ENCODE results near the gene DDAH2.
A peak's percentile ranks its signal among the peaks of the same experiment; 100 is the strongest.

DDAH2 gene

GRCh38 chr6:31736768-31737314 lies 7.7 kb upstream of the DDAH2 start:
- peak overlapping the region; percentile 84 for H3K27ac ChIP-seq
- H3K9ac ChIP-seq: no peak overlapping the region
- peaks cover 9% of the 10 kb centered on the region for H3K4me1 ChIP-seq
- no peaks in the 10 kb centered on the region for H3K79me2 ChIP-seq
- H3K9me3 ChIP-seq (ENCODE audit: control insufficient read depth, low read length): no peaks in the 10 kb centered on the region
- peak overlapping the region; percentile 95 for H3K4me2 ChIP-seq (ENCODE audit: low read length)
- H3K36me3 ChIP-seq (ENCODE audit: control insufficient read depth, insufficient read depth, low read length): no peaks in the 10 kb centered on the region
- TF ChIP-seq CTCF (IDR thresholded peaks at IDR 0.05): no peak
- peak overlapping the region; percentile 92 for H2AFZ ChIP-seq
- peak overlapping the region; percentile 99 for H3K4me3 ChIP-seq (ENCODE audit: low read depth, low read length)
- H3K27me3 ChIP-seq (ENCODE audit: control insufficient read depth, insufficient read depth, low read length): no peaks in the 10 kb centered on the region

DNA sequence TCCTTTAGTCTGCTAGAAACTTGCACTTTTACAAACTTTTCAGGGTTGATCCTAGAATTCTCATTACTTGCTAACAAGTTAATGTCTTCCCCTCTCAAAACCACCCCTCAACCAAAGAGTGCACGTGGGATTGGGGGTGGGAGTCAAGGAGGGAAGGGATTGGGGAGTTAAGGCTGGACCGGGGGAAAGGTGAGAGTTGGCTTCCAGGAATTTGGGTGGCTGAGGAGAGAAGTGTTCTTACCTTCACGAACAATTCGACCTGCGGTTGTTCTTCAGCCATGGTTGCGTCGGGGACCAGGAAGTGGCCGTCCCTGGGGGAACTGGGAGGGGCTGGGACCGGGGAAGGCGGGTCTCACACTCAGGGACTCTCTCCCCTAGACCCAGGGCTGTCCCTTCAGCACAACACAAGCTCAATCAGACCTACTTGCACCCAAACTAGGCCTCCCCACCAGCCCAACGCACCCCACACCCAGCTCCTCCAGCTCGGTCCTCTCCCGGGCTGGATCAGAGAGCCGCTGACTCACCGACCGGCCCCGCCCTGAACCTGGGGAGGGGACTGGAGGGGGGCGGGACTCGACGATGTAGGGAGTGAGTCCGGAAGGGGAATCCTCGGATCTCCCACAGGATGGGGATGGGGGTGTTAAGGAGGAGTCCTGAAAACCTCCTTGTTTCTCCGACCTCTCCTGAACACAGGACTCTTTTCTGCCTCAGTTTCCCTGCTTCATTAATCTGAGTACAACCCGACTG lies 7.1 kb upstream of the DDAH2 start, which contains the start of gene CLIC1:
Gene CLIC1, minus strand, starts transcription at position 510 of the 747 bp plus-strand sequence. Its CDS starts 230 bp downstream, at position 280.
- Histone ChIP-seq H3K79me2 (no peaks in the 10 kb centered on the region), H3K4me1 (peaks cover 9% of the 10 kb centered on the region), H3K4me2 (ENCODE audit: low read length) (peak within 1 kb of the TSS; percentile 95)

GRCh38 chr6:31734821-31735406 lies 5.8 kb upstream of the DDAH2 start:
- Histone ChIP-seq H2AFZ (peak overlapping the region; percentile 29), H3K4me3 (ENCODE audit: low read depth, low read length) (peak overlapping the region; percentile 99), H3K9ac (no peak overlapping the region), H3K27me3 (ENCODE audit: control insufficient read depth, insufficient read depth, low read length) (no peaks in the 10 kb centered on the region), H3K4me2 (ENCODE audit: low read length) (peak overlapping the region; percentile 95), H3K4me1 (peaks cover 9% of the 10 kb centered on the region), H3K36me3 (ENCODE audit: control insufficient read depth, insufficient read depth, low read length) (no peaks in the 10 kb centered on the region), H3K79me2 (no peaks in the 10 kb centered on the region), H3K9me3 (ENCODE audit: control insufficient read depth, low read length) (no peaks in the 10 kb centered on the region), H3K27ac (peak overlapping the region; percentile 84)
- TF ChIP-seq CTCF (IDR thresholded peaks at IDR 0.05): no peak

More for the DNA sequence above, 7.1 kb upstream of the DDAH2 start, which contains the start of gene CLIC1:
- peak within 1 kb of the TSS; percentile 84 for H3K27ac ChIP-seq
- peak within 1 kb of the TSS; percentile 92 for H2AFZ ChIP-seq
- H3K9ac ChIP-seq: peak within 1 kb of the TSS; percentile 74
- no peaks in the 10 kb centered on the region for H3K36me3 ChIP-seq (ENCODE audit: control insufficient read depth, insufficient read depth, low read length)
- no peaks in the 10 kb centered on the region for H3K27me3 ChIP-seq (ENCODE audit: control insufficient read depth, insufficient read depth, low read length)
- no peak for TF ChIP-seq CTCF (IDR thresholded peaks at IDR 0.05)
- H3K4me3 ChIP-seq (ENCODE audit: low read depth, low read length): peak within 1 kb of the TSS; percentile 99
- no peaks in the 10 kb centered on the region for H3K9me3 ChIP-seq (ENCODE audit: control insufficient read depth, low read length)

- H3K4me3 ChIP-seq (ENCODE audit: low read depth, low read length): peak overlapping the region; percentile 99
- no peaks in the 10 kb centered on the region for H3K36me3 ChIP-seq (ENCODE audit: control insufficient read depth, insufficient read depth, low read length)
- H3K9me3 ChIP-seq (ENCODE audit: control insufficient read depth, low read length): no peaks in the 10 kb centered on the region
- no peak for TF ChIP-seq CTCF (IDR thresholded peaks at IDR 0.05)
- H3K4me2 ChIP-seq (ENCODE audit: low read length): peak overlapping the region; percentile 95
- peak overlapping the region; percentile 84 for H3K27ac ChIP-seq
- H3K79me2 ChIP-seq: no peaks in the 10 kb centered on the region
- no peak overlapping the region for H3K9ac ChIP-seq
- no peaks in the 10 kb centered on the region for H3K27me3 ChIP-seq (ENCODE audit: control insufficient read depth, insufficient read depth, low read length)
- peaks cover 8% of the 10 kb centered on the region for H3K4me1 ChIP-seq
- H2AFZ ChIP-seq: no peak overlapping the region
These were observed 5.2 kb upstream of the DDAH2 start for GRCh38 chr6:31734247-31734820.
